Pulmonary artery endothelial cell (primary cell): Measurements from ENCODE around the gene ATP2A1. TPM values are rescaled to one million over a fixed set of nuclear protein-coding genes. Genes with fewer than 3 reads are reported as not detected.
"Not testable (repeated sequence)": the region's sequence is repeated elsewhere in the genome, so short reads cannot be mapped to it uniquely, and the experiment has no call there.

Experiments
- DNase-seq: peaks from one replicate; pipeline ENCODE4 v3.0.0-alpha.2; 2011; ENCODE audit warnings: low read depth, low spot score
- total RNA-seq: library from RNA; depleted of rRNA; stranded (reverse); fragments of >200 nt; gene quantifications from 2 replicates; pipeline ENCODE4 v1.2.3, GENCODE V29; 2014

The ATP2A1 gene
- total RNA-seq, 1 donor from 2014 or later, result 0.20 TPM

- DNase-seq, result no peak
Measured at GRCh38 chr16:28935346-28935745, 57.1 kb downstream of the ATP2A1 start.

GRCh38 chr16:28935924-28936783, 57.9 kb downstream of the ATP2A1 start:
- peak; percentile 55 for DNase-seq

GRCh38 chr16:28936784-28937155, 58.5 kb downstream of the ATP2A1 start:
- DNase-seq, result no peak

- DNase-seq, result no peak
Measured at GRCh38 chr16:28937222-28937876, 59.1 kb downstream of the ATP2A1 start.

GRCh38 chr16:28938721-28939120, 60.4 kb downstream of the ATP2A1 start:
- no peak for DNase-seq

DNA sequence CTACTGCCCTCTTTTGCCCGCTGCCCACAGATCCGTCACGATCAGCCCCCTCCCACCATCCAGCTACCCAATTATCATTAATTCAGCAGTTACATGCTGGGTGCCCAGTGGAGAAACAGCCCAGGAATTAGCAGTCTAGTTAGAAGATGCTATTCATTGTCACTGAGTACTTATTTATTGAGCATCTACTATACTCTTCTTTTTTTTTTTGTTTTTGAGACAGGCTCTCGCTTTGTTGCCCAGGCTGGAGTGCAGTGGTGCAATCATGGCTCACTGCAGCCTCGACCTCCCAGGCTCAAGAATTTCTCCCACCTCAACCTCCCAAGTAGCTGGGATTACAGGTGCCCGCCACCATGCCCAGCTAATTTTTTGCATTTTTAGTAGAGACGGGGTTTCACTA, 61.5 kb downstream of the ATP2A1 start:
- not testable (repeated sequence) for DNase-seq

- DNase-seq, result no peak
Measured at GRCh38 chr16:28943281-28943680, 65.0 kb downstream of the ATP2A1 start.

GRCh38 chr16:28946681-28947080, 68.4 kb downstream of the ATP2A1 start:
- no peak for DNase-seq

GRCh38 chr16:28950648-28951409, 72.5 kb downstream of the ATP2A1 start, which contains the start of gene NFATC2IP:
Gene NFATC2IP (plus strand): TSS chr16:28950937. CDS start chr16:28951012, 75 bp downstream.
- peak; percentile 99 for DNase-seq

DNA sequence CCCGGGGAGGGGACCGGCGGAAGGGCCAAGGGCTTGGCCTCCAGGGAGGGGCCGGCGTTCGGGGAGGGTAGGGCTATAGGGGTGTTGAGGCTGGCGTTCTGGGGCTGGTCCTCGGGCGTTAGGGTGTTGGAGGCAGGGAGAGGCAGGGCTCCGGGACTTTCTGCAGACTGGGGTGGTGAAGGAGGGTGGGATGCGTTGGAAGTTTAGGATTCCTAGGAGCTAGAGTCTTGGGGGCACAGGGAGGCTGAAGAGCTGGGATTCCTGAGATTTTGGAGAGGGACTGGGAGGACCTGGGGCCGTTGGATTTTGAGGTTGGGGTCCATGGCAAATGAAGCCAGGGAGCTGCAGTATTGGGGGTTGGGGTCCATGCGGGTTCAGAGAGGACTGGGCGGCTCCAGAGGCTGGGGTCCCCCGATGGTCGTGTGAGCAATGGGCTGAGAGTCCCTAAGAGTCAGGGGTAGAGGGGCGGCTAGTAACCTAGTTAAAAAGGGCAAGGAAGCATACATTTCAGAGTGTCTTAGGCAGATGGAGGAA, 73.2 kb downstream of the ATP2A1 start:
- DNase-seq, result no peak

Other genes starting within 250 kb of the ATP2A1 start
- gene NPIPB8, start 240.4 kb upstream of the ATP2A1 start, total RNA-seq, result not detected in 2 replicates
- gene EIF3C, start 167.0 kb upstream of the ATP2A1 start, total RNA-seq, result 178 and 451 TPM in 2 replicates
- 0.99 TPM in 1 of 2 replicates, not detected in the other for gene NPIPB9, start 126.7 kb upstream of the ATP2A1 start, total RNA-seq
- 27.4 and 32.2 TPM in 2 replicates for gene ATXN2L, start 55.5 kb upstream of the ATP2A1 start, total RNA-seq
- gene TUFM, start 32.1 kb upstream of the ATP2A1 start, total RNA-seq, result 180 and 199 TPM in 2 replicates
- gene SH2B1, start 14.6 kb upstream of the ATP2A1 start, total RNA-seq, result 10.6 and 12.1 TPM in 2 replicates
- 40.8 and 44.8 TPM in 2 replicates for gene RABEP2, start 46.8 kb downstream of the ATP2A1 start, total RNA-seq
- 0.25 TPM in 1 of 2 replicates, not detected in the other for gene CD19, start 53.5 kb downstream of the ATP2A1 start, total RNA-seq
- gene NFATC2IP, start 72.4 kb downstream of the ATP2A1 start, total RNA-seq, result 20.5 and 27.5 TPM in 2 replicates
- 28.8 and 32.7 TPM in 2 replicates for gene SPNS1, start 96.3 kb downstream of the ATP2A1 start, total RNA-seq
- 0.13 and 0.18 TPM in 2 replicates for gene LAT, start 106.6 kb downstream of the ATP2A1 start, total RNA-seq